GM18907 (cell line): ENCODE results near the gene SEMA6A.

Experiments
- ATAC-seq: cut with Tn5 transposase; IDR thresholded peaks from one replicate; pipeline ENCODE4 v1.9.1; 2021; ENCODE audit warnings: mild to moderate bottlenecking, moderate library complexity; ENCODE audit not compliant: unreplicated experiment

SEMA6A gene

DNA sequence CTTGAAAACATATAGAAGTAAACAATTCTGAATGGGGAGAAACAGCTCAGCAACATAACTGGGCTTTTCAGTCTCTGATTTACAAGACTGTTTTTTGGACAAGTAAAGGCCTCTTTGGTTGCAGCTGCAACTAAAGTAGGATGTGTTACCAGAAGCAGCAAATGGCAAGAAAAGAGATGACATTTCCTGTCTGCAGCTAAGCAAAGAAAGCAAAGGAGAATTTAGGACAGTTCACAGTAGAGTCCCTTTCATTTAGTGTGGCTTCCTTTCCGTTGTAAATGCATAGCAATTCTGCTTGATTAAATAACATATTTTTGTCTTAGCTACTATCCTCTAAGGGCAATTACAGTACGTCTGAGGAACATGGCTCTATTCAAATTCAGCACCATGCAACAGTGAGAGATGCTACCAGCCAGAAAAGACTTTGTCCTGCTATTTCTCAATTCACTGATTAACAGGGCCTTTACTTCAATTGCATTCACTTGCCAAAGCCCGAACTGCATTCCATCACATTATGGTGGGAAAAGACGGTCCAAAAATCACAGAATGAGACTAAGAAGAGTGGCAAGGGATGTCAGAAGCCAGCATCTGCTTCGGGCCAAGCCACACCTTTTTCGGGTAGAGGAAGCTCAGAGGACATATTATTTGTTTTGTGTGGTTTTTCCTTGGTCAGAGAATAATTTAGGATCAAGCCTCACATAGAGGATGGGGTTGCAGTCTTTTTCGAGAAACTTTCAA, 107.7 kb downstream of the SEMA6A start:
- ATAC-seq = no peak

DNA sequence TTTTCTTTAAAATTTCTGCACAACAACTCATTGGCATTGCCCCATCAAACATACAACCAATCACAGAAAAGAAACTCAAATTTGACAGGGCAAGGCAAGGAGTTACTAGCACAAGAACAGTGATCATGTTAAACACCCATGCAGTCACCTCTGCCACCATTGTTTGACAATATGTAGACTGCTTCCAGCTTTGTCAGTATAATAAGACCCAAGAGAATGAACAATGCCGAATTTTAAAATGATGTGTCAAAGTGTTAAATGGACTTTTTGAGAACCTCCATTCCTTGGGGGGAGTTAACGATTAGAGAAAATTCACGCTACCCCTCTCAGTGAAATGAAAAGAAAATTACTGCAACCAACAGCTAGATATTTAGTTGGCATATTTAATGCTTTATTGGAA, 109.2 kb downstream of the SEMA6A start:
- no peak for ATAC-seq

DNA sequence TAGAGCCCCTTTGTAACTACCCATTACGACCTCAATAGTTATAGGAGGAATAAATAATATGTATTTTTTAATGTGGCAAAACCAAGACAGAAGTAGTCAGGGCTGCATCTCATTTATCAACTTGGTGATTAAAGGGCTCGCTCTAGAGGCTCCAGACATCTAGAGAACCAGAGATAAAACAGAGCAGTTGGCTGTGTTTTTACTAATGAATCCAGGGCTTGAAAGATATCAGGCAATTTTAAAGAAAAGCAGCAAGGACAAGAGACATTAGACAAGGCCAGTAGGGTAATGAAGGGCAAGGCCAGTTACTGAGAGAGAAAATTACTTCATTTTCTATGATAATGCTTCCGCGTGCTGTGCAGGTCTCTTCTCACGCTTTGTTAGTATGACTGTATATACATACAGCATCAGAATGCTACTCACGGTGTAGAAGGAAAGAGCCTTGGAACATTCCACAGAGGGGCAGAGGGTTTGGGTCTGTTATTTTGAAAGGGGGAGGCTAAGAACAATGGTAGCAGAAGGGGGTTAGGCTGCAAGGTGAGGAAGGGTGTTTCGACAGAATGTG, 110.4 kb downstream of the SEMA6A start:
- no peak for ATAC-seq

GRCh38 chr5:116462500-116462899, 112.1 kb downstream of the SEMA6A start:
- no peak for ATAC-seq

GRCh38 chr5:116459301-116459700, 115.3 kb downstream of the SEMA6A start:
- no peak for ATAC-seq

- ATAC-seq = no peak
These were observed 117.6 kb downstream of the SEMA6A start for GRCh38 chr5:116457062-116457461.

DNA sequence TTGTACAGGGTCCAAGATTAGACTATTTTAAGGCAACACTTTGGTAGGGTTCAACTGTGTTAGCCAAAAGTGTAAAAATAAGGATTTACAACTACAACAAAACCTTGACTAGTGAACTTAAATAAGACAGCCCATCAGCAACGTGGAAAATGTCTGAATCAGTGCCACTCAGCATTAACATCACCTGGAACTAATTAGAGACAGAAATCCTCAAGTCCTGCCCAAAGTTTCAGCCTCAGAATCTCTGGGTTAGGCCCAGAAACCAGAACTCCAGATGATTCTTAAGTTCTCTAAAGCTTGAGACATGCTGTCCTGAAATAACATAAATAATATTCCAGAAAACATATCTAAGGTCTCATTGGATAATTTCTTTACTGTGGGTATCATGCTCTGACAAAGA, 118.6 kb downstream of the SEMA6A start:
- ATAC-seq = no peak

GRCh38 chr5:116455061-116455460, 119.6 kb downstream of the SEMA6A start:
- no peak for ATAC-seq

DNA sequence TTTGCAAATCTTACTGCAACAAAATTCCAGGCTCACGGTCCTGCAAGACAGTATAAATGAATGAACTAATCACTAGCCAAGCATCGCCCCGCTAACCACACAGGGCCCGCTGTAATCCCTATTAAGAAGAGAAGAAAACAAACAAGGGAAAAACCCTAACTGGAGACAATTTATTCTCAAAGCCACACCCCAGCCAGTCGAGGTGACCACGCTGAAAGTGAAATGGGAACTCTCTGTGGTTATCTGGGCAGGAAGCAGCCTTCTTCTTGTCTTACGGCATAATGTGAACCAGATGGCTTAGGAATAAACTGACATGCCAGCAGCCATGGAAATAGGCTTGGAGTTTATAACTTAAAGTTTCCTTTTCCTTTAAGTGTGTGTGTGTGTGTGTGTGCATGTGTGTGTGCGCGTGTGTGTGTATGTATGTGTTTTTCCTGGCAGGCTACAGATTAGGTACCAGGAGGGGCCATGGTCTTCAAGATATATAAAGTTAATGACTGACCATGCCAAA, 120.2 kb downstream of the SEMA6A start:
- ATAC-seq = peak; percentile 100

GRCh38 chr5:116453988-116454411, 120.6 kb downstream of the SEMA6A start:
- peak; percentile 16 for ATAC-seq

DNA sequence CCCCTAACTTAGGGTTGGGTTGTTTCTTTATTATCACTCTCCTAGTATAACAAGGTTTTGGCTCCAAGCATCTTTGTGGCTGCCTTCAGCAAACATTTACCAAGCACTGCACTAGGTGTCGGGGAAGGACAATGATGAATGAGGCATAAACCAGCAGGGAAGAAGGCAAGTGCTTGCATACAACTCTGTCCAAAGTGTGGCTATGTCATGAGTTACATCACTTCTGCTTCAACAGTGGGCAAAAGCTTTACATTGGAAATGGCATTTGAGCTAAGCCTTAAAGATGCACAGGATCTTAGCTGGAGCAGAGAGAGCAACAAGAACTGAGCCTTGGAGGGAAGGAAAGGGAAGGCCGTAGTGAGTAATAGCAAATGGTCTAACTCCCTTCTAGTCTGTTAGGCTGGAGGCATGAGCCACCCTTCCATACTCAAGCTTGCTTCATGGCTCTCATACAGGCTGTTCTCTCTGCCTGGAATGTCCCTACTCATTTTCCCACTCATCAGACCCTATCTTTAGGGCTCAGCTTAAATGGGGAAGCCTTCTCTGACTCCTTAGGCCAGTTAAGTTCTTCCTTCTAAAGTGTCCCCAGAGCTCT, 121.8 kb downstream of the SEMA6A start:
- ATAC-seq = no peak

DNA sequence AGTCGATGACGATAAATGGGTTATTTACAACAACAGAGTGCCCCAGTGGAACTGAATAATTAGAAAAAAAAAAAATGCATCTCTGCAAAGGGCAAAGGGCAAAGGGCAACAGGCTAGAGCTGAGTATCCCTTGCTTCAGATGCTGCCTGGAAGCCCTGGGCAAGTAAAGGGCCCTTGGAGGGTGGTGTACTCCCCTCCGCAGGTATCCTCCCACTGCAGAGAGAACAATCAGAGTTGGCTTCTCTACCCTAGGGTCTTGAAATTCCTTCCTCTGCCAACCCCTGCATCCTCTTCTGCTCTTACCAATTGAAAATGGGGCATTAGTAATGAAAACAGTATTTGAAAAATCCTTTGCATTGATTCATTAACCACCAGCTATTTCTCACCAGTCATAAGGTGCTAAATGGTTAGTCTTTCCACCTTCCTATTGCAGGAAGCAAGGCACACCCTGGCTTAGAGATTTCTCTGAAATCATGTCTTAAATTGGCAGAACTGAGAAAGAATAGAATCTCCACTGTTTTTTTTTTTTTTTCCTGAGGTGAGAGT, 122.6 kb downstream of the SEMA6A start:
- no peak for ATAC-seq

DNA sequence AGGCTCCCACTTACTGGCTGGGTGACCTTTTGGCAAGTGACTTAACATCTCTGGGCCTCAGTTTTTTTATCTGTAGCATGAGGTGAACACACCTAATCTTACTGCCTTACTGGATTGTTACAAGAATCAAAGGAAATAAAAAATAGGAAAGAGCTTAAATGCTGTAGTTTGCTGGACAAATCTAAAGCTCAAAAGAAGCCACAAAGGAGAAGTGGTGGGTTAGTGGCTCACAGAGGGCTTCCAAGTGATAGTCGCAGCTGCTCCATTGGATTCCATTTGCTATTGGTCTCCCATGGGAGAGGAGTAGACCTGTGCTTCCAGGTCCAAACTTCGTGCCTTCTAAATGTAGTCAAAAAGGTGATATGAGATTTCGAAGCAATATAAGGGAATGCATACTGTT, 123.6 kb downstream of the SEMA6A start:
- ATAC-seq = no peak

DNA sequence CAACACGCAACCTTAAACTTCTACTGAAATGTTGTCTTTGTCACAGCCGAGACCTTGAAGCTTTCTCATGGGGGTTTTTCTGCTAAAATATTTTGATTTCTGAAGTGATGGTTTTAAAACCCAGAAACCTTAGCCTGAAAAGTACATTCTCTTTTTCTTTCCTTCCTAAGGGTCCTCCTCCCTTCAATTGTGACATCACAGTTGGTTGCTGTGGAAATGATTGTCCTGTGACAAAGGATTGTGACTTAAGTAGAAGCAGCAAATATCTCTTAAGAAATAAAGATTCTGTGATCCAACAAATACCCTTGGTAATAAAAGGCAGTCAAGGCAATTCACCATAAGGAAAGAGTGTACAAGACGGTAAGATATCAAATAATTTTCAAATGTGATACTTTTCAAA, 125.2 kb downstream of the SEMA6A start:
- ATAC-seq = no peak

DNA sequence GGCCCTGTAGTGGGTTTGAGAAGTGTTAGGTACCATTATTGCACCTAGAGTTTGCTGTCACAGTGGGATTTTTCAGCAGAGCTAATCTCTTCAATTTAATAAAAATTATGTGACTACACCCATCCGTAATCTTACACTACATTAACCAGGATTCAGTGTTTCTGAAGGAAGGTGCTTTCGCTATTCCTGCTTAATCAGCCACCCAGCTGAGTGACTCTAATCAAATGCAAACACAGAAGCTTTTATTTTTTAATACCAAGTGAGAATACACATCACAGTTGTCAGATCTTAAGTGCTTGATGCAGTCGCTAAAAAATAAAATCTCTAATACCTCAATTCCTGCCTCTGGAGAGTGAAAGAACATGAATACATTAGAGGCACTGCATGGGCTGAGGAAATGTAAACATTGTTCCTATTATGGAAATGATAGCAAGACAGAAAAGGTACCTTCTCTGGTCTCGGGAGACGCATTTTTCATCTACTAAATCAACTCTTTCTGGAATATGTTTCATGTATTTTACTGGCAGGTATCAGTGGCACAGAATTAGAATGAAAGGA, 125.7 kb downstream of the SEMA6A start:
- ATAC-seq = no peak

GRCh38 chr5:116448450-116448849, 126.2 kb downstream of the SEMA6A start:
- no peak for ATAC-seq

DNA sequence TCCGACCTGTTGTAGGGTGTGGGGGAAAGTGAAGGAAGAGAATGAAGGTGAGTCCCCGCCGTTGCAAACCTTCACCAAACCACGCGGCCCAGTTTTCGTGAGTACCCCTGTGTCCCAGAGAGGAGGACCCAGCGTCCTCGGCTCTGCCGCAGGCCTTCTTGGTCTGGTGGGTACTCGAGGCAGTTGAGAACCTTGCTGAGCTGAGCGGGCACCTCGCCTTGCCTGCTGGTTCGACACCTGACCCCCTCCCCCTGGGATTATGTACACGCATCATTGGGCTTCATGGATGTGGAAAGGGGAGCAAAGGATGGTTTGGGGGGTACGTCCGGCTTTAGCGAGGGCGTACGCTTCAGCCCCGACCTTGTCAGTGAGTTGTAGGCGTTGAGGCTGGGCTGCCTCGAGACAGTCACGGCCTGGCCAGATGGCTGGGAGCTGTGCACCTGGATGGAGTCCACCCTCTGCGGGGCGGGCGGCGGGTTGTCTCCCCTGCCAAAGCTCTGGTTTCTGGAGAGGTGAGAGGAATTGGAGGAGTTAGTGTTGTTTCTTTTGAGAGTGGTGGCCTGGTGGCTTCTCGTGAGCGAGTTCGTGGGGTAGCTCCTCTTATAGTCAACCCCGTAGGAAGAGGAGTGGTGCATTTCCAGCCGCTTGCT, 128.1 kb downstream of the SEMA6A start:
- no peak for ATAC-seq

GRCh38 chr5:116445311-116445710, 129.3 kb downstream of the SEMA6A start:
- ATAC-seq = no peak

- no peak for ATAC-seq
These were observed 130.0 kb downstream of the SEMA6A start for GRCh38 chr5:116444373-116445295.

- ATAC-seq = no peak
These were observed 131.6 kb downstream of the SEMA6A start for GRCh38 chr5:116442931-116443551.
